OCI-LY3 (cell line): ENCODE data around the gene FAM163B.

Experiments used
- H2AFZ ChIP-seq: fragments of 200-600, 300-600 bp; shearing (Covaris generic); 2 replicates; pipeline ENCODE4 v1.6.0; 2014; ENCODE audit warnings: antibody characterized with exemption, low read depth, low read length
- H3K27ac ChIP-seq: fragments of 200-600, 300-600 bp; sonication (generic); 2 replicates; pipeline ENCODE4 v1.5.1; 2014; ENCODE audit warnings: mild to moderate bottlenecking, low read length, moderate library complexity, mixed read lengths
- H3K27me3 ChIP-seq: fragments of 200-600, 300-600 bp; sonication (generic); 2 replicates; pipeline ENCODE4 v1.6.1; 2014; ENCODE audit warnings: low read depth, low read length, mixed read lengths
- H3K36me3 ChIP-seq: fragments of 200-600, 300-600 bp; sonication (generic); replicated peaks from 2 replicates; pipeline ENCODE3; 2014; ENCODE audit warnings: low read depth, low read length, mixed read lengths
- H3K4me1 ChIP-seq: fragments of 300-600, 200-600 bp; sonication (generic); 2 replicates; pipeline ENCODE4 v1.6.1; 2014; ENCODE audit warnings: low read length, mixed read lengths
- H3K4me2 ChIP-seq: fragments of 200-600, 300-600 bp; sonication (generic); 2 replicates; pipeline ENCODE4 v1.6.1; 2014; ENCODE audit warnings: low read length, mixed read lengths
- H3K4me3 ChIP-seq: fragments of 300-600, 200-600 bp; sonication (generic); 2 replicates; pipeline ENCODE4 v1.5.1; 2014; ENCODE audit warnings: antibody characterized with exemption, mild to moderate bottlenecking, low read length, moderate library complexity
- H3K79me2 ChIP-seq: fragments of 300-600, 200-600 bp; shearing (Covaris generic); 2 replicates; pipeline ENCODE4 v1.6.1; 2014; ENCODE audit warnings: mild to moderate bottlenecking, low read length, mixed read lengths
- H3K9ac ChIP-seq: fragments of 300-600, 200-600 bp; shearing (Covaris generic); 2 replicates; pipeline ENCODE4 v1.6.0; 2014; ENCODE audit warnings: mild to moderate bottlenecking, low read length, moderate library complexity
- H3K9me3 ChIP-seq: fragments of 200-600, 300-600 bp; shearing (Covaris generic); 2 replicates; pipeline ENCODE4 v1.6.1; 2014; ENCODE audit warnings: low read length, mixed read lengths; ENCODE audit not compliant: insufficient read depth
- H4K20me1 ChIP-seq: fragments of 200-600, 300-600 bp; sonication (generic); 2 replicates; pipeline ENCODE4 v1.6.1; 2016; ENCODE audit warnings: low read length, mixed read lengths; ENCODE audit not compliant: insufficient read depth
- CTCF ChIP-seq: fragments of 200-600, 300-600 bp; sonication (generic); IDR thresholded peaks from 2 replicates; pipeline ENCODE4 v1.5.1; 2014; ENCODE audit warnings: antibody characterized with exemption, low read length, low read depth
- EZH2phosphoT487 ChIP-seq: fragments of 200-600 bp; shearing (Covaris generic); IDR thresholded peaks from 2 replicates; pipeline ENCODE4 v1.6.1; 2018; ENCODE audit warnings: antibody characterized with exemption, mixed run types, low read depth

The FAM163B gene

DNA sequence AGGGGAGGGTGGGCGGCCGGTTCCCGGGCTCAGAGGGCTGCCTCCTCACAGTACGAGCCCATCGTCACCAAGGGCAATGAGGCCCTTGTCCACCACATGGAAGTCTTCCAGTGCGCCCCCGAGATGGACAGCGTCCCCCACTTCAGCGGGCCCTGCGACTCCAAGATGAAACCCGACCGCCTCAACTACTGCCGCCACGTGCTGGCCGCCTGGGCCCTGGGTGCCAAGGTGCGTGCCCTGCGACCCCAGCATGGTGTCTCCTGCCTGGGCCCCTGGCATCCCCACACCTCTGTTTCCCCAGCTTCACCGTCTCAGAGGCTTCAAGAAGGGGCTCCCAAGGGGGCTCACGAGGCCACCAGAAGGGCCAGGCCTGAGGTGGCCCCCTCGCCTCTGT lies 34.2 kb upstream of the FAM163B start:
- no peaks in the 10 kb centered on the region for H4K20me1 ChIP-seq
- peaks cover 9% of the 10 kb centered on the region; the same call in 1 of the 2 replicates for H3K27me3 ChIP-seq
- no peaks in the 10 kb centered on the region for H3K4me1 ChIP-seq
- no peaks in the 10 kb centered on the region for H3K9me3 ChIP-seq
- no peak overlapping the region for H2AFZ ChIP-seq
- TF ChIP-seq CTCF (no peak), EZH2phosphoT487 (no peak)
- H3K4me2 ChIP-seq = no peak overlapping the region
- H3K9ac ChIP-seq = no peak overlapping the region
- H3K27ac ChIP-seq = no peak overlapping the region
- no peak overlapping the region for H3K4me3 ChIP-seq
- H3K79me2 ChIP-seq = no peaks in the 10 kb centered on the region
- no peaks in the 10 kb centered on the region for H3K36me3 ChIP-seq

- H3K27ac ChIP-seq = no peak overlapping the region
- no peaks in the 10 kb centered on the region for H3K79me2 ChIP-seq
- H3K4me2 ChIP-seq = no peak overlapping the region
- H3K27me3 ChIP-seq = peaks cover 8% of the 10 kb centered on the region; the same call in 1 of the 2 replicates
- H3K9me3 ChIP-seq = no peaks in the 10 kb centered on the region
- TF ChIP-seq EZH2phosphoT487 = no peak
- no peak for TF ChIP-seq CTCF
- H3K9ac ChIP-seq = no peak overlapping the region
- no peak overlapping the region for H2AFZ ChIP-seq
- no peak overlapping the region for H3K4me3 ChIP-seq
- no peaks in the 10 kb centered on the region for H4K20me1 ChIP-seq
- no peaks in the 10 kb centered on the region for H3K4me1 ChIP-seq
- no peaks in the 10 kb centered on the region for H3K36me3 ChIP-seq
These were observed 33.6 kb upstream of the FAM163B start for GRCh38 chr9:133642708-133643361.

- H3K9me3 ChIP-seq = no peaks in the 10 kb centered on the region
- H3K4me2 ChIP-seq = no peak overlapping the region
- H3K9ac ChIP-seq = no peak overlapping the region
- H2AFZ ChIP-seq = no peak overlapping the region
- no peak for TF ChIP-seq EZH2phosphoT487
- TF ChIP-seq CTCF = no peak
- no peaks in the 10 kb centered on the region for H3K79me2 ChIP-seq
- H3K36me3 ChIP-seq = no peaks in the 10 kb centered on the region
- peaks cover 8% of the 10 kb centered on the region; the same call in 1 of the 2 replicates for H3K27me3 ChIP-seq
- no peaks in the 10 kb centered on the region for H4K20me1 ChIP-seq
- no peak overlapping the region for H3K4me3 ChIP-seq
- no peak overlapping the region for H3K27ac ChIP-seq
- H3K4me1 ChIP-seq = no peaks in the 10 kb centered on the region
These were observed 32.8 kb upstream of the FAM163B start for GRCh38 chr9:133641861-133642595.

DNA sequence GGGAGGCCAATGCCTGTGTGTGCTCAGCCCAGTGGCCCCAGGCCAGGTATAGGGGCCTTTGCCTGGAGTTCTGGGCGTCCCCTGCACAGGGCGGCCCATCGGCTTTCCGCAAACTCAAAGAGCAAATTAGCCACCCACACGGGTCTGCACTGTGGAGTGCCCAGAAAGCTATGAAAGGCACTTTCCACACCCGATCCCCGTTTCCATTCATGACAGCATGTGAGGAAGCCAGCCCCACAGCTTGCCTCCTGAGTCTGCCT lies 32.1 kb upstream of the FAM163B start:
- Histone ChIP-seq H3K9me3 (no peaks in the 10 kb centered on the region), H2AFZ (no peak overlapping the region), H3K27ac (no peak overlapping the region), H3K4me2 (no peak overlapping the region), H3K79me2 (no peaks in the 10 kb centered on the region), H3K4me1 (no peaks in the 10 kb centered on the region), H3K36me3 (no peaks in the 10 kb centered on the region), H3K9ac (no peak overlapping the region), H4K20me1 (no peaks in the 10 kb centered on the region), H3K27me3 (peaks cover 8% of the 10 kb centered on the region; the same call in 1 of the 2 replicates), H3K4me3 (no peak overlapping the region)
- TF ChIP-seq EZH2phosphoT487 (no peak), CTCF (no peak)
